ENCODE data around the gene UPF1.

The UPF1 gene

DNA sequence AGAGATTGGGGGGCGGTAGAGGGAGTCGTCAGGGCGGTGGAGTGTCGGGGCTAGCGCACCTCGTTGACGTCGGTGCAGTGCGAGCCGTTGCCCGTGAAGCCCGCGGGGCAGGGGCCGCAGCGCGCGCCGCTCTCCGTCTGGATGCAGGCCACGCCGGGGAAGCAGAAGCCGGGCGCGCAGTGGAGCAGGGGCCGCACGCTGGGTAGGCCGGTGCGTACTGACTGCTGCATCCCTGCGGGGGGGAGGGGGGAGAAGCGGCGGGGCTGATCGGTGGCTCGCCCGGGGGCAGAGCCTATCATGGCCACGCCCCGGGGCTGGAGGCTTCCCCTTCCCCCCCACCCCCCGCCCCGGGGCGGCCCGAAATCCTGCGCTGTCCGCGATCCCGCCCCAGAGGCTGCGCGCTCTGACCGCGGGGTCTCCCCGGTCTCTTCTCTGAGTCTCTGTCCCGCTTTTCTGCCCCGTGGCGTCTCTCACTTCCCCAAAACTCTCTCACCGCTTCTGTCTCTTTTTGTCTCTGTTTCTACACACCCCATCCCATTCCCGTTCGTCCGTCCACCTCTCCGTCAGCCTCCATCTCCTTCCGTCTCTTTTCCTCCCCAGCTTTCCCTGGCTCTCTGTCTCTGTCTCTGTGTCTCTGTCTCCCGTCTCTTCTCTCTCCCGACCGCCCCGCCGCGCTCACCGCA is 41.7 kb upstream of the UPF1 start:
- ChIA-PET CTCF (interaction anchor here (0.9 kb wide), 1 partner anchor 57 kb away, joined by 3 read pairs; no protein-coding TSS in a partner anchor), POLR2A (no interaction called here)
- Histone ChIP-seq H3K4me1 (ENCODE audit: control insufficient read depth, insufficient read depth, low read length) (peaks cover 4% of the 10 kb centered on the region), H3K9me3 (ENCODE audit: control insufficient read depth, insufficient read depth, low read depth, low read length) (no peaks in the 10 kb centered on the region), H3K4me3 (ENCODE audit: low read depth, low read length) (peak overlapping the region; percentile 36), H3K36me3 (ENCODE audit: control insufficient read depth in 2 of 2, insufficient read depth in 1 of 2, low read length in 2 of 2) (no peaks in the 10 kb centered on the region), H3K27ac (ENCODE audit: extremely low read depth, low read depth, low read length) (no peak overlapping the region)
- TF ChIP-seq, protein P1, sequence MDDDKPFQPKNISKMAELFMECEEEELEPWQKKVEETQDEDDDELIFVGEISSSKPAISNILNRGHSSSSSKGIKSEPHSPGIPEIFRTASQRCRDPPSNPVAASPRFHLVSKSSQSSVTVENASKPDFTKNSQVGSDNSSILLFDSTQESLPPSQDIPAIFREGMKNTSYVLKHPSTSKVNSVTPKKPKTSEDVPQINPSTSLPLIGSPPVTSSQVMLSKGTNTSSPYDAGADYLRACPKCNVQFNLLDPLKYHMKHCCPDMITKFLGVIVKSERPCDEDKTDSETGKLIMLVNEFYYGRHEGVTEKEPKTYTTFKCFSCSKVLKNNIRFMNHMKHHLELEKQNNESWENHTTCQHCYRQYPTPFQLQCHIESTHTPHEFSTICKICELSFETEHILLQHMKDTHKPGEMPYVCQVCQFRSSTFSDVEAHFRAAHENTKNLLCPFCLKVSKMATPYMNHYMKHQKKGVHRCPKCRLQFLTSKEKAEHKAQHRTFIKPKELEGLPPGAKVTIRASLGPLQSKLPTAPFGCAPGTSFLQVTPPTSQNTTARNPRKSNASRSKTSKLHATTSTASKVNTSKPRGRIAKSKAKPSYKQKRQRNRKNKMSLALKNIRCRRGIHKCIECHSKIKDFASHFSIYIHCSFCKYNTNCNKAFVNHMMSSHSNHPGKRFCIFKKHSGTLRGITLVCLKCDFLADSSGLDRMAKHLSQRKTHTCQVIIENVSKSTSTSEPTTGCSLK (tag by site-specific recombination; IDR thresholded peaks at IDR 0.05) = no peak
- TF ChIP-seq ZNF747 (tag by site-specific recombination; IDR thresholded peaks at IDR 0.05) (no peak), ZNF585B (tag by site-specific recombination; IDR thresholded peaks at IDR 0.05) (no peak), ZNF423 (tag by site-specific recombination; IDR thresholded peaks at IDR 0.05) (no peak), ZNF777 (tag by site-specific recombination; IDR thresholded peaks at IDR 0.05; ENCODE audit: borderline replicate concordance) (0 out of 2 replicates have a peak, but pooled peaks have one; percentile 42), ZBTB7A (tag by site-specific recombination; IDR thresholded peaks at IDR 0.05; ENCODE audit: low read depth) (no peak), ZNF560 (tag by site-specific recombination; IDR thresholded peaks at IDR 0.05; ENCODE audit: borderline replicate concordance) (no peak), PRDM1 (tag by site-specific recombination; IDR thresholded peaks at IDR 0.05) (no peak), ZBTB20 (tag by site-specific recombination; IDR thresholded peaks at IDR 0.05) (peak; percentile 29; the same call in 1 of the 2 replicates), ZNF19 (tag by site-specific recombination; IDR thresholded peaks at IDR 0.05; ENCODE audit: low read depth) (no peak), SETDB1 (IDR thresholded peaks at IDR 0.05; ENCODE audit: insufficient read length, low read length) (no peak), HOXD13 (CRISPR knock-in tag; IDR thresholded peaks at IDR 0.05; ENCODE audit: borderline replicate concordance) (no peak), ZFP3 (tag by site-specific recombination; IDR thresholded peaks at IDR 0.05; ENCODE audit: low read depth) (no peak), ZBTB8A (tag by site-specific recombination; IDR thresholded peaks at IDR 0.05) (peak; percentile 35; the same call in 1 of the 2 replicates), ZXDB (tag by site-specific recombination; IDR thresholded peaks at IDR 0.05) (peak; percentile 55; the same call in 1 of the 2 replicates), ZNF658 (tag by site-specific recombination; IDR thresholded peaks at IDR 0.05) (no peak), ZNF514 (tag by site-specific recombination; IDR thresholded peaks at IDR 0.05) (no peak), ZNF354C (tag by site-specific recombination; IDR thresholded peaks at IDR 0.05; ENCODE audit: borderline replicate concordance, low read depth) (no peak), SP3 (tag by site-specific recombination; IDR thresholded peaks at IDR 0.05) (peak; percentile 50), ZNF792 (tag by site-specific recombination; IDR thresholded peaks at IDR 0.05) (no peak), ZNF121 (tag by site-specific recombination; IDR thresholded peaks at IDR 0.05) (no peak), ZNF24 (tag by site-specific recombination; IDR thresholded peaks at IDR 0.05) (no peak), ZNF266 (tag by site-specific recombination; IDR thresholded peaks at IDR 0.05; ENCODE audit: low read depth) (no peak), RBAK (tag by site-specific recombination; IDR thresholded peaks at IDR 0.05) (no peak), ZNF248 (tag by site-specific recombination; IDR thresholded peaks at IDR 0.05) (no peak), ZNF16 (tag by site-specific recombination; IDR thresholded peaks at IDR 0.05; ENCODE audit: low read depth) (no peak), ZNF114 (tag by site-specific recombination; IDR thresholded peaks at IDR 0.05) (no peak), ZSCAN16 (tag by site-specific recombination; IDR thresholded peaks at IDR 0.05) (no peak)
- TF ChIP-seq, protein P2, sequence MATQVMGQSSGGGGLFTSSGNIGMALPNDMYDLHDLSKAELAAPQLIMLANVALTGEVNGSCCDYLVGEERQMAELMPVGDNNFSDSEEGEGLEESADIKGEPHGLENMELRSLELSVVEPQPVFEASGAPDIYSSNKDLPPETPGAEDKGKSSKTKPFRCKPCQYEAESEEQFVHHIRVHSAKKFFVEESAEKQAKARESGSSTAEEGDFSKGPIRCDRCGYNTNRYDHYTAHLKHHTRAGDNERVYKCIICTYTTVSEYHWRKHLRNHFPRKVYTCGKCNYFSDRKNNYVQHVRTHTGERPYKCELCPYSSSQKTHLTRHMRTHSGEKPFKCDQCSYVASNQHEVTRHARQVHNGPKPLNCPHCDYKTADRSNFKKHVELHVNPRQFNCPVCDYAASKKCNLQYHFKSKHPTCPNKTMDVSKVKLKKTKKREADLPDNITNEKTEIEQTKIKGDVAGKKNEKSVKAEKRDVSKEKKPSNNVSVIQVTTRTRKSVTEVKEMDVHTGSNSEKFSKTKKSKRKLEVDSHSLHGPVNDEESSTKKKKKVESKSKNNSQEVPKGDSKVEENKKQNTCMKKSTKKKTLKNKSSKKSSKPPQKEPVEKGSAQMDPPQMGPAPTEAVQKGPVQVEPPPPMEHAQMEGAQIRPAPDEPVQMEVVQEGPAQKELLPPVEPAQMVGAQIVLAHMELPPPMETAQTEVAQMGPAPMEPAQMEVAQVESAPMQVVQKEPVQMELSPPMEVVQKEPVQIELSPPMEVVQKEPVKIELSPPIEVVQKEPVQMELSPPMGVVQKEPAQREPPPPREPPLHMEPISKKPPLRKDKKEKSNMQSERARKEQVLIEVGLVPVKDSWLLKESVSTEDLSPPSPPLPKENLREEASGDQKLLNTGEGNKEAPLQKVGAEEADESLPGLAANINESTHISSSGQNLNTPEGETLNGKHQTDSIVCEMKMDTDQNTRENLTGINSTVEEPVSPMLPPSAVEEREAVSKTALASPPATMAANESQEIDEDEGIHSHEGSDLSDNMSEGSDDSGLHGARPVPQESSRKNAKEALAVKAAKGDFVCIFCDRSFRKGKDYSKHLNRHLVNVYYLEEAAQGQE (tag by site-specific recombination; IDR thresholded peaks at IDR 0.05) = no peak
- TF ChIP-seq, protein P3, sequence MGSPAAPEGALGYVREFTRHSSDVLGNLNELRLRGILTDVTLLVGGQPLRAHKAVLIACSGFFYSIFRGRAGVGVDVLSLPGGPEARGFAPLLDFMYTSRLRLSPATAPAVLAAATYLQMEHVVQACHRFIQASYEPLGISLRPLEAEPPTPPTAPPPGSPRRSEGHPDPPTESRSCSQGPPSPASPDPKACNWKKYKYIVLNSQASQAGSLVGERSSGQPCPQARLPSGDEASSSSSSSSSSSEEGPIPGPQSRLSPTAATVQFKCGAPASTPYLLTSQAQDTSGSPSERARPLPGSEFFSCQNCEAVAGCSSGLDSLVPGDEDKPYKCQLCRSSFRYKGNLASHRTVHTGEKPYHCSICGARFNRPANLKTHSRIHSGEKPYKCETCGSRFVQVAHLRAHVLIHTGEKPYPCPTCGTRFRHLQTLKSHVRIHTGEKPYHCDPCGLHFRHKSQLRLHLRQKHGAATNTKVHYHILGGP (tag by site-specific recombination; IDR thresholded peaks at IDR 0.05) = no peak
- TF ChIP-seq, protein P4, sequence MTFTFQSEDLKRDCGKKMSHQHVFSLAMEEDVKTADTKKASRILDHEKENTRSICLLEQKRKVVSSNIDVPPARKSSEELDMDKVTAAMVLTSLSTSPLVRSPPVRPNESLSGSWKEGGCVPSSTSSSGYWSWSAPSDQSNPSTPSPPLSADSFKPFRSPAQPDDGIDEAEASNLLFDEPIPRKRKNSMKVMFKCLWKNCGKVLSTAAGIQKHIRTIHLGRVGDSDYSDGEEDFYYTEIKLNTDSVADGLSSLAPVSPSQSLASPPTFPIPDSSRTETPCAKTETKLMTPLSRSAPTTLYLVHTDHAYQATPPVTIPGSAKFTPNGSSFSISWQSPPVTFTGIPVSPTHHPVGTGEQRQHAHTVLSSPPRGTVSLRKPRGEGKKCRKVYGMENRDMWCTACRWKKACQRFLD (tag by site-specific recombination; IDR thresholded peaks at IDR 0.05) = no peak

All from HEK293 (cell line).